Stimulated activated CD8-positive, alpha-beta memory T cell treated with anti-CD3 and anti-CD28 coated beads, Interleukin-15, amount 100 ng/mL, for 4 hours (primary cell): ENCODE data around the gene CADM1.

ENCODE experiments used
- DNase-seq, 2 donors: peaks; one replicate each; pipeline ENCODE4 v3.0.0-alpha.2; 2020; ENCODE audit warnings: low read depth in 2 of 2

The CADM1 gene

DNA sequence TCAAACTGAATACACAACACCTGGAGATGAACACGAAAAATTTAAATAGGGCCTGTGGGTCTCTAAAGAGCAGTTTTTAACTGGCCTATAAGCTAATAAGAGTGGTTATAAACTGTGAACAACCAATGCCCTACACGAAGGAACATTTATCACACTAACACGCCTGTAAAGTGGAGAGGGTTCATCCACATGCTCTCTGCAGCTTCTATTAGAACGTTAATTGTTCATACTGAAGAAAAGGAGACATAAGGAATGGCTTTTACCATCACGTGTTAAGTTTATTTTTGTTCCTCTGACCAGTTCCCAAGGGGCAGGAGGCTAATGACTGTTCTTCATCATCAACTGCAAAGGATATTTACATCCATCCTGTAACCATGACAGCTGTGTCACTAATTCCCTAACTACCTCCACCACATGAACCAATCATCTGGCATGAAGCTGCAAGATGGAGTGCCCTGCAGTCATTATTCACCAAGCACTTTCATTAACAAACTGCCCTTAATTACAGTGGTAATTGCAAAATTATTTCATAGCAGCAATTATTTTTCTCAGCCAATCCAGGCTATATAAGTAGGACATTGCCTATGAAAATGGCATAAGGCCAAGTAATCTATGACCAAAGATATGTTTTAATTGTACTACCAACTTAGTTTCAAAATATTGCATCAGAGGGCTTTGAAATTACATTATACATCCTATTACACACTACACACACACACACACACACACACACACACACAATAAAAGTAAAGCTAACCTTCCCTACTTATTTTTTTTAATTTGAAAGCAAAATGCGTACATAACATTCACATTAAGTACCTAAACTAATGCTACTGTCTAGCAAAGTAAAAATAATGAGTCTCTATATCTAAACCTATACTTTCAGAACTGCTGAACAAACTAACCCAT, 186.7 kb downstream of the CADM1 start:
- no peak for DNase-seq

DNA sequence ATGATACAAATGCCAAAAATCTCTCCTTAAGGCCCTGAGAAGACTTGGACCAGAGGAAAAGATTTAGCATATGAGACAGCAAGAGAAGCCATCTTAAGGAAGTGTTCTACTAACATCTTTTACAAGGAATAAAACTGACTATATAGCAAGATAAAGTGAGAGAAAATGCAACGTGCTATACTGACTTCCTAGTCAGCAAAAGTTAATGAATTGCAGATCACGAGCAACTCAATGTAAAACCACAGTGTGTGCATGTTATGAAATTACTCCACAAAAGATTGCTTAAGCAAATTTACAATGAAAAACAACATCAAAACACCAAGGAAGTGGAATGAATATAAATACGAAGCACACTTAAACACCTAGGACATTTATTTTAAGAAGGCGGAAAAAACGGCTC, 187.5 kb downstream of the CADM1 start:
- no peak for DNase-seq

DNA sequence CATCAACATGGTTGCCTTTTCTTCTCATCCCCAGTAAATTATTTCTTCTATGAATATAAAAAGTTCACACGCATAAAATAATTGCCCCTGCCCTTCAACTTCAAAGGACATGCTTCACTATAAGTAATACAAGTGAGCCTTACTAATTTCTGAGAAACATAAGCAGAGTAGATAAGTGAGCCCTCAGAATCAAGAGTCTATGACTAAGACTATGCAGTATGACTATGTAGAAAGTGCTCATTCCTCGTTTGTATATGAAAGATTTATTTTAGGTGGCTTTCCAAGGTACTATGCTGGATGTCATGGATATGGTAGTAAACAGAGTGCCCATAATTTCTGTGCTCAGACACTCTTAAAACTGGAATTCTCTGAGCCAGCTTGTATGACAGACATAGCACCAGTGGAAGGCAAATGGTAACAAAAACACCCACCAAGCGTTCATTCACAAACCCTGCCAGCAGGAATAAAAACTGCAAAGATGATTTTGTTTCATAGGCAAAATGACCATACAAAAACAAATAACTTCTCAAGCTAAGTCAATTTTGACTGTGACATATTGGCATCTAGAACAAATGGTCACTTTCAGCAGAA, 189.8 kb downstream of the CADM1 start:
- DNase-seq, result no peak

DNA sequence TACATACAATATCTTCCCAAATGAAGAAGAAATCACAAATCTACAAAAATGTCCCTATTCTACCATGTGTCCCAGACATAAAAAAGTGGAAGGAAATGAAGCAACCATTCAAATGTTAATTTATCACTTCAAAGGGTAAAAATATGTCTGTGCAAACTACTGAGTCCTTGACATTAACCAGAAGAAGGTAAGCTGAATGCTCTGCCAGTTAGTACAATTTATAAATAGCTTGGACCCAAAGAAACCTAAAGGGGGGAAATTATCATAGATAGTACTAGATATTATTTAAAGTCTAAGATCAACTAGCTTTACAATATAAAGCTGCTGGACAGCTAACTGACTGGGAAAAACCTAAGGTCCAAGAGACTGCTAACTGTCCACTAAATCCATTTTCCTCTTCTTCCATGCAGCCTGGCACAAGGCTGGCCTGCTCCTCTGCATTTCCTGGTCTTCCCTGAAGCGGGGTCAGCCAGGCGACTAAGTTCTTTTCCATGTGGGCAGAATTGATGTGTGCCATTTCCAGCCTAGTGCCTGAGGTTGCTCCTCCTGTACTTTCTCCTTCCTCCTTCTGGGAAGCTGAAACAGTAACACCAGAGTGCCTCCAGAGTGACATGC, 190.9 kb downstream of the CADM1 start:
- DNase-seq, result no peak

DNA sequence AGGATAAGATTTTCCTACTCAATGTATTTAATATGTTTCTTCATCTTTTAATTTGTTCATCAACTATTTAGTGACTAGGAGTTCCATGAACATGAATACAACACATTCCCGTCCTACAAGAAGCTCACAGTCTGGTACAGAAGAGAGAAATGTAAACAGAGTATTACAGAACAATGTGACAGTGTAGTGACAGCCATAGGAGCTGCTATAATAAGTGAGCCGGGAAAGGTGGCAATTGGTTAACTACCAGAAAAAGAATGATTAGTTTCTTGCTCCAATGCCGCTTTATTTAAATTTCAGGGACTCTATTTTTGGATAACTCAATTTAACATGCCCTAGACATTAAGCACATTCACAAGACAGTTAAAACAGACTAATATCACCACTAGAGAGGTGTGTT, 192.3 kb downstream of the CADM1 start:
- DNase-seq, result no peak

DNA sequence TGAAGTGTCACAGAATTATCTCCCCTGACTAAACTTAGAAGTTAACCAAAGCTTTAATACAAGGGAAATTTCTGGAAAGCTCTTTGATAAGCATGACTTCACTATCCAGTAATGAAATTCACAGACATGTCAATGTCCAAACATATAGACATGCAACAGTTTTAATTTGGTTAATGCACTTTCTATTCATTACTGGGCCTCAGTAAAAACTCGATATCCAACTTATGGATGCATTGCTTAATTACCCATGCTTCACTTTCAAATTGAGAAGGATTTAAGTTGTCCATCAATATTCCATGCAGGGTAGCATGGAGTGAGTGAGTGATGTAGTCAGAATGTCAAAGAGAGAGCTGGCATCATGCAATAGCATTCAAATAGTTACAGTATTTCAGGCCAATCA, 197.5 kb downstream of the CADM1 start:
- DNase-seq, result no peak

DNA sequence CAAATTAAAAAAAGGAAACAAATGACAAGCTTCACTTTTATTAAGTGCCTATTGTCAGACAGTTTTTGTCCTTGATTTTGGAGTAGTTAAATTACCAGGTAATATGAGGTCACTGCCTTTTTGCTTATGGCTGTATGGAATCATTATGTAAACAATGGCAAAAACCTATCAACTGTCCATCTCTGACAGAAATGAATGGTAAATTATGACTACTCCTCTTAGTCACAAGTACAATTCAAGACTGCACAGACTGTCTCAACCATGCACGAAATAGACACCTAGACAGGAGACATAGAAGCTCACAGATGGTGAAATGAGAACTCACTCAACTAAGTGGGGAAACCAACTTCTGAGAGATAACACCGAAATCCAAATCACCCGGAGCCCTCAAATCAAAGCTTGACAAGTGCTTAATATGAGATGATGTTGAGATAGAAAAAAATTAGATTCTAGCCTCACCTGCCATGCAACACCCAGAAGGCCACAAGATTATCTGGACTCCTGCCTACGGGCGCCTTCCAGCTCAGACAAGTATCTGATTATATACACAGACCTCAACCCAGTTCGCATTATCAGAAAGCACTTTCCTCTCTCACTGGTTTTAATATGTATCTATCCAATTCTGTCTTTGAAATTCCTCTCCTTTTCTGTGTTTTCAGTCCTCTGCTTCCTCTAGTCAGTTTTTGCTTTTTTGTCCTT, 199.3 kb downstream of the CADM1 start:
- DNase-seq, result no peak

DNA sequence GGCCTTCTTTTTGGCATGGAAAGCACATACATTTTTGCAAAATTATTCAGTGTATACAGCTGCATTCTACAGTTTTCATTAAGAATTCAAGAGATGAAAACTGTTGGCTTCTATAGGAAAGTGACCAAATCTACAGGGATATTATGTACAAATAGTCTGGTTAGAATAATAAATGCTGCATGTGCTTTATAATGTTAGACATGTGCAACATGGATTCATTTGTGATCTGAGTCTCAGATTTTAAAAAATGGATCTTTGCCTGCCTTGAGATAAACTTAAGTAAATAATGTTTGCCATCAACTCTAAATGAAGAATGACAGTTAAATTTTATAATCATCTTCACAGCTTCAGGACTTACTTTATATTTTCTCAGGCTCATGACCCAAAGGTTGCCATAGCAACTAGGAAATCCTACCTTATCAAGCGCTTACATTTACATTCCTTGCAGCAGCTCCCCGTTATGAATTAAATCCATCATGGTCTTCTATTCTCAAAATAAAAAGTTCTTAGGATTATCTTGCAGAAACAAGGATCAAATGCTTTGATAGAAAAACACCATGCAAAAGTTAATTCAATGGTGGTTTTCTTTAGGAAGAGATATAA, 200.2 kb downstream of the CADM1 start:
- no peak for DNase-seq

DNA sequence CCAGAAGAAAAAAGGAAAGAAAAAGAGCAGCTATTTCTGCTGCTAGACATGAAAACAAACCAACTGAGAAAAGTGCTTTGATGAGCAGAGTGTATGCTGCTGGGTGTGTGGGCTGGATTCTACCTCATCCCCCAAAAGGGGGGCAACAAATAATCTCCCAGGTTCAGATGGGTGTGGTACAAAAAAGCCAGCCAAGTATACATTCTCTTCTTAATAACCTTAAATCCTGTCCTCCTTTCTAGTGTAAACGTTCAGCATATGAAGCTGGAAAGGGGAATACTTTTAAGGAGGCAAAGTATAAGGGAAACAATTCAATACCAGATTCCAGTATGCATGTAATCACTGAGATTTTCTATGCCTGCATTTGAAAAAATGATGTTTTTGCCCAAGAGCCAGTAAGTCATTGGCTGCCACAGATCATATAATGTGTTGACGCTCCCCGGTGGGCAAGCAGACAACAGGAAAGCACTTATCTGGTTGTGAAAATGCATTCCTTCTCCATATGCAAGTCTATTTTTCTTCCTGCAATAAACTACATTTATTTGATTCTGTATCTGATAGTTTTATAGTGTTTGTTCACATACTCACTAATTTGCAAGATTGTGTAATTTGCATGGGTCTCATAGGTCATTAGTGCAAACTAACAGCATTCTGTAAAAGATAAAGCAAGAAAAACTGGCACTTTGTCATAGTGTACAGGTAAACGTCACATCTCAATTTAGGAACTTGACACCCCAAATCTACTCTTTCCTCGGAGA, 201.1 kb downstream of the CADM1 start:
- DNase-seq, result no peak

DNA sequence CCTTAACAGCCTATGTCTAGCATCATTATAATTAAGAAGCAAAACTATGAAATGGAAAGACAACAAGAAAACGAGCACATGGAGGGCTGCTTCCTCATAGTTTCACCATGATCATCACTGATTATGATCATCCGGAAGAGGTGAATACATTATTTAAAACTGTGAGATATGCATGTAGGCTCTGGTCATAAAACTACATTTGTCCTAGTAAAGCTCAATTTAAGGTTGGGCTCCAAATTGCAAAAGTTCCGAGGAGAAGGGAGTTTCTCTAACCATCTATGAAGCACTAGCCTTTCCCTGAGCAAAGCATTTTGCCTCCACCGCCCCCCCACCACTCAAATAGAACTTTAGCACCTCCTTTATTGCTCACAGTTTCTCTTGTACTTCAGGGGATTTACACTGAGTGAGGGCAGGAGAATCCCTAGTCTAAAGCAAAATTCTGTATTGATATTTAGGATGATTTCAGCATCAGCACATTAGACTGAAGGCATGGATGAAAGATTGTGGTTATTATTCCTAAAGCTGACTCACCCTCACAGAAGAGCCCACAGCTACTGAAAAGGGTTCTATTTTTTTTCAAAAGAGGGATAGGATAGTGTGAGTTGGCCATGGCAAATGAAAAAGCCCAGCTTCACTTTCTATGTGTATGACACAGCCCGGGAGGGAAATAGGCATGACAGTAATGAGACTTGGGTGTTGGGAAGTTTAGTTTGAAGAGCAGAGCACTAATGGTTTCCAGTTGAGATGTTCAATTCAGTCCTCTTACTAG, 203.4 kb downstream of the CADM1 start:
- DNase-seq, result no peak

DNA sequence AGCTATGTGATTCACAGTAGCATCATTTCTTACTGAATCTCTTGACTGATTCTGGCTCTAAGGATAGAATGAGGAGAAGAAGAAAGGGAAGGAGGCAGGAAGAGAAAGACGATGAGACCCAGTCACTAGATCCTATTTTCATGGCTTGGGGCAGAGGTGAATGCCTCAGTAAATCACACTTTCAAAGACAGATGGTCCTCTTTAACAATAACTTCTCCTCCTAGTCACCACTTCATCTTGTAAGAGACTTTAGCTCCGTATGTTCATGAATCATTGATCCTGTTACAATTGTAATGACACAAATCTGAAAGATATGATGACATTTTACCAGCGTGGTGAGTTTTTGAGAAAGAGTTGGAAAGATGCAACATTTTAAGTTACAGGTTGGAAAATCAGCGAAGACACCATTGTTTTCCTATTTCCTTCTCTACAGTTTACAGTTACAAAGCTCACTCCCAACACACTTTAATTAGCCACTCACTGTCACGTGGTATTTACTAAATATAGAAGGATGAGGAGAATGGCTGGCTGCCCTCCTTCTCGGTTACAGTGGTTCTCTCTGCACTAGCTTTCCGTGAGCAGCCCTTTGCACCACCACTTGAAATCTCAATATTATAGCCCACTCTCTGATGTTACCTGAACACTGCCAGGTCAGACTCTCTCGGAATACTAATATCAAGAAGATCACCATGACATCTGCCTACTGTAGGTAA, 205.8 kb downstream of the CADM1 start:
- no peak for DNase-seq

DNA sequence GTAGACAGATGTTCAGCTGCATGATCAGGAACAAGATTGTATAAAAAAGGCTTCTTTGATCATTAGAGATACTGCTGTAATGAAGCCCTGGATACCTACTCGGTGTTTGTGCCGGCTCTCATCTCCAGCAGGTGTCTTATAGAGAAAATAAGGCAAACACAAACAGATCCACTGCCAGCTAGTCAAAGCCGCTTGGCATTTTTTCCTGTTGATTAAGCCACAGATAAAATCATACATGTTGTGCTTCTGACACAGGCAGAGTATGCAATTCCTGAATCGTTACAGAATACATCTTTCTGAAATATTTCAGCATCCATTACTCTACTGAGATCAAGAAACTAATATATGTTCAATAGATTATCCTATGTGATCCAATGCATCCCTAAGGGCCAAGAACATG, 206.9 kb downstream of the CADM1 start:
- no peak for DNase-seq

DNA sequence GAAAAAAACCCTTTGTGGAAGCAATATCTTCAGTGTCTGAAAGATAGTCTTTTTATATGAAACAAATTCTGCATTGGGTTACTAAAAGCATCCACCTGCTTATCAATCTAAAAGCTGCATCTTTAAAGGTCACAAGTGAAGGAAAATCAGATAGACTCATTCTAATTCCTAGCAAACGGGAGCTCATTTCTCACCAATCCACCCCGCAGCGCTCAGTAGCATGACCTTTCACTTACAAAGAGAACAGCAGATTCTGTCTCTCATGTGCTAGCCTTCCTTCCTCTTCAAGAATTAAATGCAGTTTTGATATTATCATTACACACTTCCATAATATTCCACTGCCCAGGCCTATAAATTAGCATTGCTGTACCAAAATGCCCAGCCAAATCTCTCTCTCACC, 212.9 kb downstream of the CADM1 start:
- no peak for DNase-seq

DNA sequence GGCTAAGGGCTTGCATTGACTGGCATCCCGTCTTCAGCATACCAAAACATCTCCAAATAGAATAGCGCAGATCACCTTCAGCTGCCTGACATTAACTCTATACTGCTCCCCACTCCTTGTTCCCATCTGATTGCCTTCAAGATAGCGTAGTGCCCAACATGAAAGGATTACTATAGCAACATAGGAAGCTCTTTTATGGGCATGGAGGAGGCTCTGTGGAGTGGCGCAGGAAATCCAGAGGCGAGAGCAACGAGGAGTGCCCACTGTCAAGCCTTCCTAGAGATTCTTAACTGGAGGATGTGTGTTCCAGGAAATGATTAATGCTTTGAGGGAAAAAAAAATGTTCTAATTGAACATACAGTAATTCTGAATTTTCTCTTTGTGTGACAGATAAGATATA, 213.3 kb downstream of the CADM1 start:
- no peak for DNase-seq

DNA sequence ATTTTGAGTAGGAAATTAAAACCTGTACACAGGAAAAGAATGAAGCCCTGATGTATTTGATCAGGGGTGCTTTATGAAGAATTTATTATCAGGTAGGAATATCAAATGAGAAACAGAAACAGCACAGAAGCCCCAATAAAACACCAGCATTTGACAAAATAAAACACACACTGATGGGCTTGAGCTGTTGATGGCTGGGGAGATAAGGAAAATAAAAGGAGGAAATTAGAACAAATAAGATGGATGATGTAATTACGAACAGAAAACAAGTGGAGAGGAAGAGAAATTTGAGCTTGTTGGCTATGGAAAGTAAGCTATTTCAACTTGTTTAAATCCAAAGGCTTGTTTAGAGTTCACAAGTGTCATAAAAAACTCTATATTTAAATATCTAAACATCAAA, 213.7 kb downstream of the CADM1 start:
- DNase-seq, result no peak

DNA sequence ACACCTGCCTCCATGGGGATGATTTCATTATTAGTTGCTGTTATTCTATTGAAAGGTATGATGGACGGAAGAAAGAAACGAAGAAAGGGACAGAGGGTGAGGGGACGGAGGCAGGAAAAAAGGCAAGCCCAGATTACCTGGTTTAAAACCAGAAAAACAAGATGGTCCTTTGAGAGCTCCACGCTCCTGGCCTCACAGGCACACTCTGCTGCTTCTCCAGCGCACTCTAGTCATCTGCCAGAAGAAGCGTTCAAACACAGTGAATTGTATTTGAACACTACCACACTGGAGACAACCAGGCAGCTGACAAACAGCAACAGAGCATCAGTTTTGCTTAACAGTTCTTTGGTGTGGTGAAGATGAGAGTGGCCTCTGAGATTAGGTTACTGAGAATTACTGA, 216.9 kb downstream of the CADM1 start:
- DNase-seq, result no peak

DNA sequence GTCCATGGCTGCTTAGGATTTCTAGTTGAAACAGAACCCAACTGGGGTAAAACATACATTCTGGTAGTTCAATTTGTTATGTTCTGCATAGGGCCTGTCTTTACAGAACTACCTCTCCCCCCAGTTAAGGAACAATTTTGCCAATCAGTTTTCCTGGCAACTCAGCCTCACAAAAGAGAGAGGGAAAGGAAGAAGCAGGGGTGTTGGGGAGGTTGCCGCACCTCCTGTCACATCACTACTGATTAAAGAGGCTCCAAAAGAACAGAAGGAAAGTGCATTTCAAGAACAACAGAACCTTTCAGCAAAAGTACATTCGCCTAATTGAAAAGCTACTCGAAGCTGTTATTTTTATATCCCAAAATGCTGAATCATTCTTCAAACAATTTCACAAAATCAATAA, 217.6 kb downstream of the CADM1 start:
- no peak for DNase-seq

DNA sequence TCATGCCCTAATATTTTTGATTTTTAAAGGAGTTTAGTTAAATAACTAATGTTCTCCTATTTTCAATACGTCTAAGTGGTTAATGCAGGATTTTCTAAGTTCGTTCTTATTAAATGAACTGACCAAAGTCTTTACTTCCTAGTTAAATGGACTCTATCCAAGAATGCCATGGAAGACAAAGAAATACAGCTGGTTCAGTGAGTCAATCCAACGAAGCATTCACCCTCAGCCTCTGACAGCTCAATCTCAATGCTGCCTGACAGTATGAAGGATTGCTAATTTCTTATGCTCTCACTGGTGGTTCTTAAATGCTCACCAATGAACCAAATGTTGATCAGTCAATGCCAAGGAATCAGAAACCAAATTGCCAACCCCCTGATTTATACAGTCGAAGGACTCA, 219.4 kb downstream of the CADM1 start:
- DNase-seq, result no peak

DNA sequence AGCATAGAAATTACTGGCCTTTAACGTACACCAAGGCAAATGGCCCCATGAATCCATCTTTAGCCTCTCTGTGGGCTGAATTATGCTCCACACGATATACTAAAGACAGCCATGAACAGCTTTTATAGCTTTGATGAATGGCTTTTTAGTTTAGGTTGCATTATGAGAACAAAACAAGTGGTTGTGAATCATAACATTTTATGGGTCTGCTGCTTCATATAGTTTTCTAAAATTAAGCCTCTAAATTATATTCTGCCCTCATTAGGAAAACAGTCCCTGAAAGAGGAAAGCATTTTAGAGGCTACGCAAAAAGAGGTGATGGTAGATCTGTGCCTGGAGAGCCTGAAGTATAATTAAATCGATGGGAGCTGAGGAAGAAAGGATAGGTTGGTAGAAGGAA, 221.3 kb downstream of the CADM1 start:
- DNase-seq, result no peak

DNA sequence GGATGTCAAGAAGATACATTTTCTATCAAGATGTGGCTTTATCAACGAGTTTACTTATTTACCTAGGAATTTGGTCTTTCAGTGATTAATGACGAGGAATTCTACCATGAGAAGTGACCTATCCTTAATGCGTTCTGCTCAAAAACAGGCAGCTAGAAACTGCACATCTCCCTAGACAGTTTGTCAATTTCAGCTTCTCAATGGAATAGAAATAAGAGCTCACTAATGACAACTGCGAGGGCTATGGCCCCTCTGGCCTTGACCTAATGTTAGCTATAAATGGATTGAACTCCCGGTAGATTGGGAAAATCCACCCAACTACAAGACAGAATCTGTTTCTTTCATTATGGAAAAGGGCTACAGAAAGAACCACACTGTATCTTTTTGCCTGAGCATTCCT, 223.4 kb downstream of the CADM1 start:
- DNase-seq, result no peak
